HL-60/S4 treated with phorbol 12-myristate 13-acetate at 8.2 ng/mL for 4 days and 3 days (cell line): ENCODE results near the gene ETDC.
"Not testable (repeated sequence)": the region's sequence is repeated elsewhere in the genome, so short reads cannot be mapped to it uniquely, and the experiment has no call there.

Experiments used
- in situ Hi-C: fragments of 300-500 bp; cut with MboI; formaldehyde crosslinking; loops from 2 replicates; pipeline ENCODE4 v1.15.0; 2022; ENCODE audit warnings: low sequenced_read_pairs

The ETDC gene

DNA sequence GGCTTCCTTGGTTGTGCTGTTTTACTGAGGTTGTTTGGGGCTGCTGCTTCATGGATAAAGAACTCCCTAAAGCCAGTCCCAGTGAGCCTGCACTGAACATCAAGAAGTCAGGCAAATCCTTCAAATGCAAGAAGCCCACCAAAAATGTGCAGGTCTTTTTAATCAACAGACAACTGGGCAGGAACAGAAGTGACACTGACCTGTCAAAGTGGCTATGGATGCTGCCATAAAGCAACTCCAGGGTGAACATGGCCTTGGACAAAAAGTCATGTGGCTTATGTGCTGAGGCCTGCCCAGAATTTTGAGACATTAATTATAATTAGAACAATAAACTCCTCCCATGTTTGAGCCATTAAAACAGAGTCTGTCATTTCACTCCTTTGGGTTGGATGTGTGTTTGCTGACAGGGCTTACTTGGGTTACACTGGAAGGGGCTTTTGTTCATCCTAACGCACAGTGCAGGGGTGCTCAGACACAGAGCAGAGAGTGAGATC is at the start of gene ETDC:
Gene ETDC, plus strand, starts transcription at position 51 of the 494 bp plus-strand sequence. Its CDS starts 0 bp downstream, at position 51.
- in situ Hi-C loops, result no loop called here

DNA sequence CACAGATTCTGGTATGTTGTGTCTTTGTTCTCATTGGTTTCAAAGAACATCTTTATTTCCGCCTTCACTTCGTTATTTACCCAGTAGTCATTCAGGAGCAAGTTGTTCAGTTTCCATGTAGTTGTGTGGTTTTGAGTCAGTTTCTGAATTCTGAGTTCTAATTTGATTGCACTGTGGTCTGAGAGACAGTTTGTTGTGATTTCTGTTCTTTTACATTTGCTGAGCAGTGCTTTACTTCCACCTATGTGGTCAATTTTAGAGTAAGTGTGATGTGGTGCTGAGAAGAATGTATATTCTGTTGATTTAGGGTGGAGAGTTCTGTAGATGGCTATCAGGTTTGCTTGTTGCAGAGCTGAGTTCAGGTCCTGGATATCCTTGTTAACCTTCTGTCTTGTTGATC is 48.3 kb upstream of the ETDC start:
- in situ Hi-C loops, result not testable (repeated sequence)

- in situ Hi-C loops, result not testable (repeated sequence)
Measured at GRCh38 chrX:135263376-135263775, 45.9 kb upstream of the ETDC start.

- in situ Hi-C loops, result no loop called here
Measured at GRCh38 chrX:135264206-135264605, 45.1 kb upstream of the ETDC start.

DNA sequence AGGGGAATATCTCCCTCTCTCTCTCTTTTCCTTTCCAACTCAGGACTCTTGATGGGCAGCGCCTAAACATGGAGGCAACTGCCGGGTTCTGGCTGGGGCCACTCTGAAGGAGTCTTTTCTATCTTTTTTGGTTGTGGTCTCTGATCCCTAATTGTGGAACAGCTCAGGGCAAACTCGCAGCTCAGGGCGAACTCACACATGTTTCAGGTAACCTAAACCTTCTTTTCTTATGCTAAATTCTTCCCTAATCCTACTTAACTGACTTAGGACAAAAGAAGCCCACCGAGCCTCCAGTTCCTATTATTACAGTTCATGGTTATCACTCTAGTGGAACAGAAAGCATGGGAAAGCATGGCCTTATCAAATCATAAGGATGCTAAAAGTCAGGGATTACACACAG is 36.1 kb upstream of the ETDC start:
- in situ Hi-C loops, result no loop called here

DNA sequence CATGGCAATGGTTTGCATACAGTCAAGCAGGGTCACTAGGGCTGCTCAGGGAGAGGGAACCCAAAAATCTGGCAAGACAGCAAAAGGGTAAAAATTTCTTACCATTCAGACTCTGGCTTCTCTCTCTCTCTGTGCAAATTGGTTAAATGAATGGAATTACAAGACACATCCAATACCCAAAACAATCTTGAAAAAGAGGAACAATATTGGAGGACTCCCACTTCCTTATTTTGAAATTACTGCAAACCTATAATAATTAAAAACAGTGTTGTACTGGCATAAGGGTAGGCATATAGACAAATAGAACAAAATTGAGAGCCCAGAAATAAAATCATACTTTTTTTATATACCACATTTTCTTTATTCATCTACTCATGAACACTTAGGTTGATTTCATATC is 33.3 kb upstream of the ETDC start:
- in situ Hi-C loops, result no loop called here

GRCh38 chrX:135287266-135287823 is 21.9 kb upstream of the ETDC start:
- in situ Hi-C loops, result no loop called here

- in situ Hi-C loops, result no loop called here
Measured at GRCh38 chrX:135295238-135295943, 13.9 kb upstream of the ETDC start.

GRCh38 chrX:135295944-135296305 is 13.4 kb upstream of the ETDC start:
- in situ Hi-C loops, result no loop called here

DNA sequence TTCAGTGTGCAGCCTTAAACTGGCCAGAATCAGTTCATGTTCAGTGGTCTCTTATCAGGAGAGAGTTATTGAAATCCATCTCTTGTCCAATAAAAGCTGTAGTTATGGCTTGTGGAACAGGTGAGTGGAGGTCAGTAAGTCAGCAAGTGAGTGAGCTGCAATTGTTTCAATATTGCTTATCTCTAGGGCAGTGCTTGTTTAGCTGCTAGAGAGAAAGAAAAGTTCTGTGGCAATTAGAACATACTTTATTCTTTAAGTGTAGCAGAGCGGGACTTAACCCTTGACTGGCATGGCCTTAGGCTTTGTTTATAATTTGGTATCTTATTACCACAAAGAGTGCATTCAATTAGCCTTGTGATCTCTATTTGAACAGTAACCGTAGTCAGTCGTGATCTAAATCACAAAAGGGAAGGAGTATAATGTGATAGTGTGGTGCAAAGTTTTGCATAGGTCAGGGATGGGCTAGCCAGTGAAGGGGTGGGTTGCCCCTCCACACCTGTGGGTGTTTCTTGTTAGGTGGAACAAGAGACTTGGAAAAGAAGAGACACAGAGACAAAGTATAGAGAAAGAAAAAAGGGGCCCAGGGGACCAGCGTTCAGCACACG is 6.9 kb upstream of the ETDC start:
- in situ Hi-C loops, result no loop called here

- in situ Hi-C loops, result no loop called here
Measured at GRCh38 chrX:135304741-135305140, 4.5 kb upstream of the ETDC start.

DNA sequence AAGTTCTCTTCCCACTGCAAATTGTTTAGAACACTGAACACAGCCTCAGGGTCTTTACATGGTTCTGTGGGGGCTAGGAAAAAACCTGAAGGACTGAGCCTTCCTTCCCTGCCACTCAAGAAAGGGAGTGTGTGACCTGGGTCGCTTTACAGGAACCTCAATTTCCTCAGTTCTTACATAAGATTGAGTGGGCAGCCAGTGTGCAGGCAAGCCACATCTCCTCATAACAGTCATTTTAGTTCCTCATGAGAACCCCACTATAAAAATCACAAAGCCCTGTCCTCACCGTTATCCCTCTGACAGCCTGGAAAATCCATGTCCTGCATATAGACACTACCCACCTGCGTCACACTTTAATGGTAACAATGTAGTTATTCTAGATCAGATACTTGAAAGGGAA is 2.1 kb upstream of the ETDC start:
- in situ Hi-C loops, result no loop called here

- in situ Hi-C loops, result no loop called here
Measured at GRCh38 chrX:135308345-135308855, 880 bp upstream of the ETDC start.

- in situ Hi-C loops, result no loop called here
Measured at GRCh38 chrX:135315864-135316263, 6.6 kb downstream of the ETDC start.

- in situ Hi-C loops, result no loop called here
Measured at GRCh38 chrX:135324463-135324862, 15.2 kb downstream of the ETDC start.

DNA sequence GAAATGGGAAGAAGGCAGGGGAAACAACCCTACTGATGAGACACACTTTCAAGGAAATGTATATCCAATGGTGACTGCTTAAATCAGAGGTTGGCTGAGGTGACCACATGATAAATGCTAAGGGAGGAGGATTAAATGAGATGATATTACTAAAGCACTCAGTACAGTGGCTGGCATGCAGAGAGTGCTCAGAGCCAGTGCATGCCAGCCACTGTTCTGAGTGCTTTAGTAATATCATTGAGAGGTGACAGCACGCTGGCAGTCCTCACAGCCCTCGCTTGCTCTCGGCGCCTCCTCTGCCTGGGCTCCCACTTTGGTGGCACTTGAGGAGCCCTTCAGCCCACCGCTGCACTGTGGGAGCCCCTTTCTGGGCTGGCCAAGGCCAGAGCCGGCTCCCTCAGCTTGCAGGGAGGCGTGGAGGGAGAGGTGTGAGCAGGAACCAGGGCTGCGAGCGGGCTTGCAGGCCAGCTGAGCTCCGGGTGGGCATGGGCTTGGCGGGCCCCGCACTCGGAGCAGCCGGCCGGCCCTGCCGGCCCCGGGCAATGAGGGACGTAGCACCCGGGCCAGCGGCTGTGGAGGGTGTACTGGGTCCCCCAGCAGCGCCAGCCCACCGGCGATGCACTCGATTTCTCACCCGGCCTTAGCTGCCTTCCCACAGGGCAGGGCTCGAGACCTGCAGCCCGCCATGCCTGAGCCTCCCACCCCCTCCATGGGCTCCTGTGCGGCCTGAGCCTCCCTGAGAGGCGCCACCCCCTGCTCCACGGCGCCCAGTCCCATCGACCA is 15.9 kb downstream of the ETDC start:
- in situ Hi-C loops, result not testable (repeated sequence)

DNA sequence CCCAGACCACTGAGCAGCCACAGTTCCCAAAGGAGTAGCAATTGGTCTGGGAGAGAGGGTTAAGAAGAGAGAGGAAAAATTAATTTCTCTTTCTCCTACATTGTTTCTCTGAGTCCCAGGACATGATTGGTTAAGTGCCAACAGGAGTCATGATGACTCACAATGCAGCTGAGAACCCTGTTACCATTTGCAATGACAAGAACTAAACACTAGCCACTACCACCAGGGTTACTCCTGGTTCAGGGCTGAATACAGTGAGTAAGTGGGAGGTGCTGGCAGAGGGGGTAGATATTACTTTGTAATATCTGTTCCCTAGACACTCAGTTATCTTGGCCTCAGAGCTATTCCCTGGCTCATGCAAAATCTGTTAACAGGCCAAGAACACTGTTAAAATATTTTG is 18.0 kb downstream of the ETDC start:
- in situ Hi-C loops, result no loop called here

DNA sequence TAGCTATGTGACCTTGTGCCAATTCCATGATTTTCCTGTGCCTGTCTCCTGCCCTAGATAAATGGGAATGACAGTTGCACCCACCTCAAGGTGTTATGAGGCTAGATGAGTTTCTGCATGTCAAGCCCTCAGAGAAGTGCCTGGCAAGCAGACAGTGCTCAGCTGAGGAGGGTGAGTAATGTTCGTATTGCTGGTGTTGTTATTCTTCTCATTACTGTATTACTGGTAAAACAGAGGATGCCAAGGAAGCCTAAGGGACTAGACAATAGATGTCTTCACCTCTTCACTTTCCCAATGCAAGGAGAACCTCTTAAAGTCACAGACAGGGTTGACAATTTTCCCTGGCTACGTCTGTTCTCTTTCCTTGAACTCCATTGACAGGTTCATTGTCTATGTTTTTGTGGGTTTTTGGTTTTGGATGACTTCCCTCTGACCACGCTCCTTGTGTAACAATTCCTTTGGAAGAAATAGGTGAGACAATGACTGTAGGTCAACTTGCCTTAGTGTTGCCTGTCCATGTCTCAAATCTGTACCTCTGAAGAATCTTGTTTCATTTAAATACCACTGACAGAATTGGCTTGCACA is 19.2 kb downstream of the ETDC start:
- in situ Hi-C loops, result no loop called here

- in situ Hi-C loops, result no loop called here
Measured at GRCh38 chrX:135330706-135331105, 21.4 kb downstream of the ETDC start.

GRCh38 chrX:135331525-135331924 is 22.2 kb downstream of the ETDC start:
- in situ Hi-C loops, result no loop called here

DNA sequence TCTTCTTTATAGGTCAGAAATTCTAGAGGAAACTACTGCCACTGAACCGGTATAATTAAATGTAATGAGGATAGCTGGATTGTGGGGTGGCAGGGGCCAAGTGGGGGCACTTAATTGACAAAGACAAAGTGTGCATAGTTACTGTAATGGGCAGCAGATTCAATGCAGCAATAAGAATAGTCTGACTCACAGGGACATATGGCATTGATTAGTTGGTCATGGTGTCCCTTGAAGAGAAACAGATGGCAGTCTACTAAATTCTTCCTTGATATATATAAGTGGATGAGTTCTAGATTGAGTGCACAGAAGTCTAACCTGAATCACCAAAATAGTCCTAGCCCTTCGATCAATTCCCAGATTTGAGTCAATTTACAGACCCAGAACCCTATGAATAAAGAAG is 31.6 kb downstream of the ETDC start:
- in situ Hi-C loops, result no loop called here
